CD4-positive, alpha-beta T cell treated with Interleukin-2 at 100 ng/mL for 4 hours (primary cell): Measurements from ENCODE around the gene FARP1.

Experiments used
- DNase-seq: peaks from one replicate; pipeline ENCODE4 v3.0.0-alpha.2; 2020; ENCODE audit warnings: low spot score

FARP1 gene, protein sequence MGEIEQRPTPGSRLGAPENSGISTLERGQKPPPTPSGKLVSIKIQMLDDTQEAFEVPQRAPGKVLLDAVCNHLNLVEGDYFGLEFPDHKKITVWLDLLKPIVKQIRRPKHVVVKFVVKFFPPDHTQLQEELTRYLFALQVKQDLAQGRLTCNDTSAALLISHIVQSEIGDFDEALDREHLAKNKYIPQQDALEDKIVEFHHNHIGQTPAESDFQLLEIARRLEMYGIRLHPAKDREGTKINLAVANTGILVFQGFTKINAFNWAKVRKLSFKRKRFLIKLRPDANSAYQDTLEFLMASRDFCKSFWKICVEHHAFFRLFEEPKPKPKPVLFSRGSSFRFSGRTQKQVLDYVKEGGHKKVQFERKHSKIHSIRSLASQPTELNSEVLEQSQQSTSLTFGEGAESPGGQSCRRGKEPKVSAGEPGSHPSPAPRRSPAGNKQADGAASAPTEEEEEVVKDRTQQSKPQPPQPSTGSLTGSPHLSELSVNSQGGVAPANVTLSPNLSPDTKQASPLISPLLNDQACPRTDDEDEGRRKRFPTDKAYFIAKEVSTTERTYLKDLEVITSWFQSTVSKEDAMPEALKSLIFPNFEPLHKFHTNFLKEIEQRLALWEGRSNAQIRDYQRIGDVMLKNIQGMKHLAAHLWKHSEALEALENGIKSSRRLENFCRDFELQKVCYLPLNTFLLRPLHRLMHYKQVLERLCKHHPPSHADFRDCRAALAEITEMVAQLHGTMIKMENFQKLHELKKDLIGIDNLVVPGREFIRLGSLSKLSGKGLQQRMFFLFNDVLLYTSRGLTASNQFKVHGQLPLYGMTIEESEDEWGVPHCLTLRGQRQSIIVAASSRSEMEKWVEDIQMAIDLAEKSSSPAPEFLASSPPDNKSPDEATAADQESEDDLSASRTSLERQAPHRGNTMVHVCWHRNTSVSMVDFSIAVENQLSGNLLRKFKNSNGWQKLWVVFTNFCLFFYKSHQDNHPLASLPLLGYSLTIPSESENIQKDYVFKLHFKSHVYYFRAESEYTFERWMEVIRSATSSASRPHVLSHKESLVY

GRCh38 chr13:98142380-98143156 is at the start of gene FARP1:
TSS of gene FARP1 (plus strand) at chr13:98143094. CDS start at chr13:98213243, 70,149 bp downstream.
- DNase-seq: no peak

- no peak for DNase-seq
These were observed 48.1 kb upstream of the FARP1 start for GRCh38 chr13:98094678-98095266.

DNA sequence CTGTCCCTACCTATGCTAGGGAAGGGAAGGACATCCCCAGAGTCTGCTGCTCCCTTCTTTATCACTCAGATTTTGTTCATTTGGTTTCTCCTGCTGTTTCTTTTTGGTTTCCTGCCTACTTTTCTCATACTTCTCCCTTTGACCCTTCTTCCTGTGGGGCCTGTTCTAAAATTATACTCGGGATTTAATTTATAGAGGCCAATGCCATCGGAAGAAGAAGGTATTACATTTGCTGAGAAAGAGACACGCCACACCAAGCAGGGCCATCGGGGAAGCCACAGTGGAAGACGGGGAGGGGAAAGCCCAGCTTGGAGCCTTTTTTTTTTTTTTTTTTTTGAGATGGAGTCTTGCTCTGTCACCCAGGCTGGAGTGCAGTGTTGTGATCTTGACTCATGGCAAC is 46.8 kb upstream of the FARP1 start:
- DNase-seq: no peak

DNA sequence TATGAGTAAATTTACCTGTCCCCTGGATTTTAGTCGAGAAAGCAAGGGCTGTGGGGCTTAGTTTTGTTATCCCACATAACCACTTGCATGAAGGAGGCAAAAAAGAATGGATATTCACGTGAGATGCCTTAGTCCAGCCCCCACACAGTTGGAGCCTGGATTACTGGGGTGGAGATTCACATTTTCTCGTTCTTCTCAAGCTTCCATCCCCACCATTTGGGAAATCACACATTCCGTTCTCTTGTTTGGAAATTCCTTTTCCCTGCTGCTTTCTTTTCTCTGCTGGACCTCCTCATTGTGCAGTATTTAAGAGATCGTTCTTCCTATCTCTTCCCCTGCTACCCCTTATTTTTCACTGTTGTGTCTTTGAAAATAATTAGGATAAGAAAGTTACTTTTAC is 45.1 kb upstream of the FARP1 start:
- DNase-seq: no peak

GRCh38 chr13:98098516-98098915 is 44.4 kb upstream of the FARP1 start:
- no peak for DNase-seq

- no peak for DNase-seq
These were observed 43.3 kb upstream of the FARP1 start for GRCh38 chr13:98099627-98100026.

DNA sequence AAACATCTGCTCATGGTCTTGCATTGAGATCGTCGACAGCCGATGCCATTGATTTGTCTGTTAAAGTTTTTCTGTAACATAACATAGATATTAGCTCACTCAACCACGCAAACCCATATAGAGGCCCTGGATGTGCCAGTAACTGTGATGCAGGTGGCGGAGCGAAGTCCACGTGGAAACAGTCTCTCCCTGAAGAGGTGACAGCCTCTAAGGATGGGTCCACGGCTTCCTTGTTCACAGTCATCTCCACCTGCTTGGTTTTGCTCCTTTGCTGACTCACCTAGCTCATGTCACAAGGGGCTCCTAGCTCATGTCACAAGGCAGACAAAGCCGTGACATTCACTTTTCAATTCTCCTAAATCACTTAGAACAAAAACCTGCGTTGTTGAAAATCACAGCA is 42.4 kb upstream of the FARP1 start:
- no peak for DNase-seq

DNA sequence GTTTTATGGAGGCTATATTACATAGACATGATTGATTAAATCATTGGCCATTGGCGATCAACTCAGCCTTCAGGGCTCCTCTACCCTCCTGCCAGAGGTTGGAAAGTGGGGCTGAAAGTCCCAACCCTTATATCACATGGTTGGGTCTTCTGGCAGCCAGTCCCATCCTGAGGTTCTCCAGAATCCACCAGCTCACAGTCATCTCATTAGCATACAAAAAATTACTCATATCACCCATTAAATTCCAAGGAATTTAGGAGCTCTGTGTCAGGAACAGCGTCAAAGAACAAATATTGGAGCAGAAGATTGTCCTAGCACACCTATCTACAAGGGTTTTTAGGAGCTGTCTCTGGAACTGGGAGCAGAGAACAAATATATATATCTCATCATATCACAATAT is 39.4 kb upstream of the FARP1 start:
- DNase-seq: no peak

GRCh38 chr13:98103942-98104880 is 38.7 kb upstream of the FARP1 start:
- no peak for DNase-seq

DNA sequence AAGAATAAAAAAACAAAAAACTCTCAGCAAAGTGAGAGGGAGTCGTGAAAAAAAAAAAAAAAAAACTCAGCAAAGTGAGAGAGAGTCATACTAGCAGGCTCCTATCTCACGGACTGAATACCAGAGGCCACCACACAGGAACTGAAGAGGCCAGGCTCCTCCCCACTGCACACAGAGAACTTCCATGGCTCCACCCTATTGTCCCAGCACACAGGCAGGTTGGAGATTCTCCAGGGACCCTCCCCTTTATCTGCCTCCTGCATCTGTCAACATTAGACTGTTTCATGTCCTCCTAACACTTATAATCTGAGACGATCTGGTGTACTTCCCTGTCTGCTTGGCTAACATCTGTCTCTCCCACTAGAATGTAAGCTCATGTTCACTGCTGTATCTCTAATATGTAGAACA is 37.0 kb upstream of the FARP1 start:
- DNase-seq: no peak

DNA sequence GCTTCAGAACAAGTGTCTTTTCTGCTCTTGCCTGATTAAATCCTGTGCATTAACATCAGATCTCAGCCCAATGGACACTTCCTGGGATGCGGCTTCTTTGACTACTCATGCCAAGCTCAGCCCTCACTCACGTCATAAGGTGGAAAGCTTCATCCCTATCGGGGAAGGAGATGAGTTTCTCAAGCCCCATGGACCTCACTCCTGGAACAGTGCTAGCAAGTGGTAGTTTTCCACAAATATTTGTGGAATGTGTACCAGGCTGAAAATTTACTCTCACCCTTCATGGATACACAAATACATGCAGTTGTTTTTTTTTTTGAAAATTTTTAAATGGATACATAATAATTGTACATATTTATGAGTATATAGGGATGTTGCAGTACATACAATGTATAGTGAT is 34.6 kb upstream of the FARP1 start:
- no peak for DNase-seq

GRCh38 chr13:98109226-98109853 is 33.6 kb upstream of the FARP1 start:
- no peak for DNase-seq

- no peak for DNase-seq
These were observed 32.1 kb upstream of the FARP1 start for GRCh38 chr13:98110749-98111148.

GRCh38 chr13:98111168-98112098 is 31.5 kb upstream of the FARP1 start:
- no peak for DNase-seq

DNA sequence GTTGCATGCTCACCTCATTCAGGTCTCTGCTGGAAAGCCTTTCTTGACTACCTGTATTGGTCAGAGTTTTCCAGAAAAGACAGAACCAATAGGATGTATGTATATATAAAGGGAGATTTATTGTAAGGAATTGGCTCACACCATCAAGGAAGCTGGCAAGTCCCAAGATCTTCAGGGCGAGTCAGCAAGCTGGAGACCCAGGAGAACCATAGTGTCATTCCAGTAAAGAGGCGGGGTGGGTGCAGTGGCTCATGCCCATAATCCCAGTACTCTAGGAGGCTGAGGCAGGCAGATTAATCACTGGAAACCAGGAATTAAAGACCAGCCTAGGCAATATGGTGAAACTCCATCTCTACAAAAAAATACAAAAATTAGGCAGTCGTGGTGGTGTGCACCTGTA is 30.4 kb upstream of the FARP1 start:
- DNase-seq: no peak

DNA sequence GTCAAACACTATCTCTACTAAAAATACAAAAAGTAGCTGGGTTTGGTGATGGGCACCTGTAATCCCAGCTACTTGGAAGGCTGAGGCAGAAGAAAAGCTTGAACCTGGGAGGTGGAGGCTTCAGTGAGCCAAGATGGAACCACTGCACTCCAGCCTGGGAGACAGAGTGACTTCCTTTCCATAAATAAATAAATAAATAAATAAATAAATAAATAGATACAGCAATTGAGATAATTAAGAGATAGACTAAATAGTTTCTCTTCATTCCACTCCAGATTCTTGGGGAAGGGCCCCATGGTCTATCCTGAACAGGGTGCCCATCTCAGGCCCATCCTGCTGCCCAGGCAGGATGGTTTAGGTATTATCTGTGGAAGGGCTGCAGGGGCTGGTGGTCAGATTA is 24.0 kb upstream of the FARP1 start:
- DNase-seq: no peak

DNA sequence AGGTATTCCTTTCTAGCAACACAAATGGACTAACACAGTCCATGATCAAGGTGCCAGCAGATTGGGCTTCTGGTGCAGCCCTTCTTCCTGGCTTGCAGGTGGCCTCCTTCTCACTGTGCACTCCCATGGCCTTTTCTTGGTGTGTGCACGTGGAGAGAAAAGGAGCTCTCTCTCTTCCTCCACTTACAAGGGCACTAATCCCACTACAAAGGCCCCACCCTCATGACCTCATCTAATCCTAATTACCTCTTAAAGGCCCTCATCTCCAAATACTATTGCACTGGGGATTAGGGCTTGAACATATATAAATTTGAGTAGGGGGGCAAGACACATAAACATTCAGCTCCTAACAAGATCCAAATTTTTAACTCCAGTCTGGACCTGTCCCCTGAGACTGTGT is 19.7 kb upstream of the FARP1 start:
- DNase-seq: no peak

- DNase-seq: no peak
These were observed 13.7 kb upstream of the FARP1 start for GRCh38 chr13:98129059-98129746.
